Endothelial cell (in vitro differentiated cells): Measurements from ENCODE around the gene XKRX. TPM values are rescaled to one million over a fixed set of nuclear protein-coding genes. Genes with fewer than 3 reads are reported as not detected.
A peak's percentile ranks its signal among the peaks of the same experiment; 100 is the strongest.

Experiments
- DNase-seq: peaks from one replicate; pipeline ENCODE4 v3.0.0; 2021; ENCODE audit warnings: low spot score
- H3K27ac Mint-ChIP-seq: one replicate; pipeline ENCODE4 v1.8.0; 2021; ENCODE audit warnings: mixed read lengths, inconsistent platforms; ENCODE audit not compliant: unreplicated experiment
- H3K27me3 Mint-ChIP-seq: one replicate; pipeline ENCODE4 v1.8.0; 2021; ENCODE audit warnings: mild to moderate bottlenecking, moderate library complexity, mixed read lengths, inconsistent platforms; ENCODE audit not compliant: unreplicated experiment
- H3K36me3 Mint-ChIP-seq: one replicate; pipeline ENCODE4 v1.8.0; 2021; ENCODE audit warnings: mild to moderate bottlenecking, low read depth, mixed read lengths, inconsistent platforms; ENCODE audit not compliant: unreplicated experiment
- H3K4me1 Mint-ChIP-seq: one replicate; pipeline ENCODE4 v1.8.0; 2021; ENCODE audit warnings: mild to moderate bottlenecking, mixed read lengths, inconsistent platforms; ENCODE audit not compliant: unreplicated experiment
- H3K4me3 Mint-ChIP-seq: one replicate; pipeline ENCODE4 v1.8.0; 2021; ENCODE audit warnings: mild to moderate bottlenecking, mixed read lengths, inconsistent platforms; ENCODE audit not compliant: unreplicated experiment
- H3K9me3 Mint-ChIP-seq: one replicate; pipeline ENCODE4 v1.8.0; 2021; ENCODE audit warnings: mixed read lengths, inconsistent platforms; ENCODE audit not compliant: unreplicated experiment
- CTCF ChIP-seq: fragments of 200-600 bp; sonication (generic); IDR thresholded peaks from one replicate; pipeline ENCODE4 v1.5.0; 2021; ENCODE audit warnings: antibody characterized with exemption; ENCODE audit not compliant: unreplicated experiment
- total RNA-seq: library from RNA; stranded (reverse); fragmentation: NEBNext Ultra II Directional; extraction: Animal tissue kit (Norgen Biotek cat#: 25700); gene quantifications from one replicate; pipeline ENCODE4 v1.2.1, GENCODE V29; 2021; ENCODE audit not compliant: unreplicated experiment

The XKRX gene
- total RNA-seq, 1 donor from 2014 or later = 0.18 TPM

- H3K4me3 Mint-ChIP-seq = no peak overlapping the region
- peaks cover 11% of the 10 kb centered on the region for H3K4me1 Mint-ChIP-seq
- no peaks in the 10 kb centered on the region for H3K36me3 Mint-ChIP-seq
- H3K27ac Mint-ChIP-seq = no peak overlapping the region
- no peak for TF ChIP-seq CTCF
- no peaks in the 10 kb centered on the region for H3K9me3 Mint-ChIP-seq
- no peak for DNase-seq
- no peaks in the 10 kb centered on the region for H3K27me3 Mint-ChIP-seq
Measured at GRCh38 chrX:100944601-100945000, 15.9 kb upstream of the XKRX start.

GRCh38 chrX:100939333-100939732 is 10.6 kb upstream of the XKRX start:
- Mint-ChIP-seq H3K27me3 (peaks cover 2% of the 10 kb centered on the region), H3K36me3 (no peaks in the 10 kb centered on the region), H3K4me3 (no peak overlapping the region), H3K9me3 (no peaks in the 10 kb centered on the region), H3K27ac (no peak overlapping the region), H3K4me1 (peaks cover 3% of the 10 kb centered on the region)
- no peak for DNase-seq
- no peak for TF ChIP-seq CTCF

GRCh38 chrX:100935767-100936166 is 7.0 kb upstream of the XKRX start:
- no peak for TF ChIP-seq CTCF
- Mint-ChIP-seq H3K27me3 (peaks cover 4% of the 10 kb centered on the region), H3K4me3 (no peak overlapping the region), H3K27ac (no peak overlapping the region), H3K9me3 (peaks cover 6% of the 10 kb centered on the region), H3K36me3 (no peaks in the 10 kb centered on the region), H3K4me1 (peaks cover 3% of the 10 kb centered on the region)
- no peak for DNase-seq

- TF ChIP-seq CTCF = no peak
- Mint-ChIP-seq H3K36me3 (no peaks in the 10 kb centered on the region), H3K4me1 (no peaks in the 10 kb centered on the region), H3K27me3 (peaks cover 6% of the 10 kb centered on the region), H3K4me3 (no peak overlapping the region), H3K27ac (no peak overlapping the region), H3K9me3 (peaks cover 6% of the 10 kb centered on the region)
- no peak for DNase-seq
Measured at GRCh38 chrX:100931925-100932285, 3.2 kb upstream of the XKRX start.

GRCh38 chrX:100931218-100931924 is 2.7 kb upstream of the XKRX start:
- Mint-ChIP-seq H3K4me1 (no peaks in the 10 kb centered on the region), H3K9me3 (peaks cover 6% of the 10 kb centered on the region), H3K4me3 (no peak overlapping the region), H3K27me3 (peaks cover 6% of the 10 kb centered on the region), H3K36me3 (no peaks in the 10 kb centered on the region), H3K27ac (peak overlapping the region; percentile 4)
- DNase-seq = no peak
- TF ChIP-seq CTCF = no peak
